Measurements from ENCODE around the gene ST8SIA6. TPM values are rescaled to one million over a fixed set of nuclear protein-coding genes. Genes with fewer than 3 reads are reported as not detected.

ST8SIA6 gene
- total RNA-seq, 2 experiments from 2014 or later = not detected

GRCh38 chr10:17497446-17498030, 43.1 kb upstream of the ST8SIA6 start:
- Histone ChIP-seq H3K36me3 (ENCODE audit: insufficient read depth, low read length) (no peaks in the 10 kb centered on the region), H3K9me2 (ENCODE audit: insufficient read depth, low read length) (no peaks in the 10 kb centered on the region), H3K4me2 (ENCODE audit: low read length) (no peak overlapping the region), H3K4me1 (ENCODE audit: insufficient read depth, low read length, poor library complexity, severe bottlenecking) (no peaks in the 10 kb centered on the region), H3K27ac (ENCODE audit: low read depth, low read length, poor library complexity, severe bottlenecking) (no peak overlapping the region), H3K4me3 (ENCODE audit: low read depth, low read length, poor library complexity, severe bottlenecking) (no peak overlapping the region), H3K9me3 (ENCODE audit: low read length) (no peaks in the 10 kb centered on the region), H4K20me1 (ENCODE audit: insufficient read depth, low read length) (no peaks in the 10 kb centered on the region), H2AFZ (ENCODE audit: low read length) (no peak overlapping the region), H3K79me2 (ENCODE audit: insufficient read depth, low read depth, low read length) (no peaks in the 10 kb centered on the region)
- no peak for DNase-seq (ENCODE audit: low spot score)
- no peak for TF ChIP-seq EZH2phosphoT487 (IDR thresholded peaks at IDR 0.05; ENCODE audit: borderline replicate concordance, low read depth, low read length)
- TF ChIP-seq, protein P1, sequence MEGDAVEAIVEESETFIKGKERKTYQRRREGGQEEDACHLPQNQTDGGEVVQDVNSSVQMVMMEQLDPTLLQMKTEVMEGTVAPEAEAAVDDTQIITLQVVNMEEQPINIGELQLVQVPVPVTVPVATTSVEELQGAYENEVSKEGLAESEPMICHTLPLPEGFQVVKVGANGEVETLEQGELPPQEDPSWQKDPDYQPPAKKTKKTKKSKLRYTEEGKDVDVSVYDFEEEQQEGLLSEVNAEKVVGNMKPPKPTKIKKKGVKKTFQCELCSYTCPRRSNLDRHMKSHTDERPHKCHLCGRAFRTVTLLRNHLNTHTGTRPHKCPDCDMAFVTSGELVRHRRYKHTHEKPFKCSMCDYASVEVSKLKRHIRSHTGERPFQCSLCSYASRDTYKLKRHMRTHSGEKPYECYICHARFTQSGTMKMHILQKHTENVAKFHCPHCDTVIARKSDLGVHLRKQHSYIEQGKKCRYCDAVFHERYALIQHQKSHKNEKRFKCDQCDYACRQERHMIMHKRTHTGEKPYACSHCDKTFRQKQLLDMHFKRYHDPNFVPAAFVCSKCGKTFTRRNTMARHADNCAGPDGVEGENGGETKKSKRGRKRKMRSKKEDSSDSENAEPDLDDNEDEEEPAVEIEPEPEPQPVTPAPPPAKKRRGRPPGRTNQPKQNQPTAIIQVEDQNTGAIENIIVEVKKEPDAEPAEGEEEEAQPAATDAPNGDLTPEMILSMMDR (conservative IDR thresholded peaks at IDR 0.05; ENCODE audit: low read length) = no peak
- ChIA-PET POLR2A (interaction anchor here (0.7 to 0.9 kb wide), 2 partner anchors 15 to 548 kb away, joined by 3 to 8 read pairs; no protein-coding TSS in a partner anchor), CTCF (ENCODE audit: unreplicated experiment) (no interaction called here)
- intact Hi-C loops (cut with micrococcal nuclease; ENCODE audit: unreplicated experiment) = no loop called here
- BruUV-seq (replicated peaks) = no TSS peak

GRCh38 chr10:17494626-17495260, 40.3 kb upstream of the ST8SIA6 start:
- Histone ChIP-seq H3K4me3 (ENCODE audit: low read depth, low read length, poor library complexity, severe bottlenecking) (no peak overlapping the region), H3K4me1 (ENCODE audit: insufficient read depth, low read length, poor library complexity, severe bottlenecking) (no peaks in the 10 kb centered on the region), H3K79me2 (ENCODE audit: insufficient read depth, low read depth, low read length) (no peaks in the 10 kb centered on the region), H2AFZ (ENCODE audit: low read length) (no peak overlapping the region), H3K9me3 (ENCODE audit: low read length) (no peaks in the 10 kb centered on the region), H3K36me3 (ENCODE audit: insufficient read depth, low read length) (no peaks in the 10 kb centered on the region), H3K9me2 (ENCODE audit: insufficient read depth, low read length) (no peaks in the 10 kb centered on the region), H3K27ac (ENCODE audit: low read depth, low read length, poor library complexity, severe bottlenecking) (no peak overlapping the region), H4K20me1 (ENCODE audit: insufficient read depth, low read length) (no peaks in the 10 kb centered on the region), H3K4me2 (ENCODE audit: low read length) (no peak overlapping the region)
- TF ChIP-seq, protein P1 (conservative IDR thresholded peaks at IDR 0.05; ENCODE audit: low read length) = no peak
- no peak for TF ChIP-seq EZH2phosphoT487 (IDR thresholded peaks at IDR 0.05; ENCODE audit: borderline replicate concordance, low read depth, low read length)
- no peak for DNase-seq (ENCODE audit: low spot score)
- BruUV-seq (replicated peaks) = no TSS peak
- intact Hi-C loops (cut with micrococcal nuclease; ENCODE audit: unreplicated experiment) = no loop called here
- CTCF ChIA-PET (ENCODE audit: unreplicated experiment) = no interaction called here
- POLR2A ChIA-PET = interaction anchor here (0.7 kb wide), 1 partner anchor 25 kb away, joined by 3 read pairs; no protein-coding TSS in a partner anchor

- intact Hi-C loops (cut with micrococcal nuclease; ENCODE audit: unreplicated experiment) = no loop called here
- H3K9me3 ChIP-seq (ENCODE audit: low read length) = no peaks in the 10 kb centered on the region
- CTCF ChIA-PET (ENCODE audit: unreplicated experiment) = no interaction called here
Measured at GRCh38 chr10:17488848-17489247, 34.5 kb upstream of the ST8SIA6 start.

More at GRCh38 chr10:17488848-17489247, 34.5 kb upstream of the ST8SIA6 start:
- no TSS peak for BruUV-seq (replicated peaks)
- Histone ChIP-seq H3K79me2 (ENCODE audit: insufficient read depth, low read depth, low read length) (no peaks in the 10 kb centered on the region), H2AFZ (ENCODE audit: low read length) (no peak overlapping the region), H3K9me2 (ENCODE audit: insufficient read depth, low read length) (no peaks in the 10 kb centered on the region), H3K27ac (ENCODE audit: low read depth, low read length, poor library complexity, severe bottlenecking) (no peak overlapping the region), H3K4me2 (ENCODE audit: low read length) (no peak overlapping the region), H3K36me3 (ENCODE audit: insufficient read depth, low read length) (no peaks in the 10 kb centered on the region), H3K4me3 (ENCODE audit: low read depth, low read length, poor library complexity, severe bottlenecking) (no peak overlapping the region), H3K4me1 (ENCODE audit: insufficient read depth, low read length, poor library complexity, severe bottlenecking) (no peaks in the 10 kb centered on the region), H4K20me1 (ENCODE audit: insufficient read depth, low read length) (no peaks in the 10 kb centered on the region)
- no peak for TF ChIP-seq EZH2phosphoT487 (IDR thresholded peaks at IDR 0.05; ENCODE audit: borderline replicate concordance, low read depth, low read length)
- TF ChIP-seq, protein P1 (conservative IDR thresholded peaks at IDR 0.05; ENCODE audit: low read length) = no peak
- POLR2A ChIA-PET = no interaction called here
- no peak for DNase-seq (ENCODE audit: low spot score)
